SKM-1 treated with dmso at 0.1 percent for 144 hours (cell line): ENCODE measurements around the gene BHLHE23.

ENCODE experiments used
- DNase-seq: peaks from one replicate; lab custom pipeline; 2025; ENCODE audit not compliant: unreplicated experiment; lab: John Stamatoyannopoulos, UW

BHLHE23 gene

DNA sequence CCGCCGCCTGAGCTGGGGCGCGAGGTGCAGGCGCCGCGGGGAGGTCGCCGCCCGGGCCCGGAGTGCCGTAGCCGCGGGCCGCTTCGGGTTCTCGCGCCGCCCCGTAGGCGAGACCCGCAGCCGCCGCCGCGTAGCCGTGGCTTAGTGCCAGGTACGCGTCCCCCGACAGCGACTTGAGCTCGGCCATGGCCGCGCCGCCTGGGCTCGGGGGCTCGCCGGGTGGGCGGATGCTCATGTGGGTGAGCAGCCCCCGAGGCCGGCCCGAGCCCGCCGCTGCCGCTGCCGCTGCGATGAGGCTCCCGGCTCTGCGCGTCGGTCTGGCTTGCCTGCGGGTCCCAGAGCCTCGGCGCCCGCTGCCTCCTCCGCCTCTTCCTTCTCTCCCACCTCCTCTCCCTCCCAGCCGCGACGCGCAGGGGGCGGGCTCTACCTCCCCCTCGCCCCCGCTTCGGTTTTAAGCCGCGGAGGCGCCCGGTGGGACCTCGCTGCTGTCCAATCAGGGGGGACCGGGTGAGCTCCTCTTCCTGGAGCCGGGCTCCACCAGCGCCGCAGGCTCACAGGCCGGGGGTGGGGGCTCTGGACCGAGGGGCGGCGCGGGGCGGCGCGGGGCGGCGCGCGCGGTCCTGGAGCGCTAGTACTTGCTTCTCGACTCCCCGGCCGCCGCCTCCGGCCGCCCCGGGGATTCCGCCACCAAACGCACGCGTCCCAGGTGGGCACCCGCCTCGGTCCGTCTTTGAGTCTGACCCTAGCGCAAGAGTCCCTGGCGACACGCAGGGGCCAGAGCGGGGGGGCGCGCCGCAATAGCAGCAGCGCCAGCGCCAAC, at the start of gene BHLHE23:
Gene BHLHE23, minus strand, starts transcription at position 425 of the 820 bp plus-strand sequence. Its CDS starts 190 bp downstream, at position 235.
- no peak for DNase-seq

DNA sequence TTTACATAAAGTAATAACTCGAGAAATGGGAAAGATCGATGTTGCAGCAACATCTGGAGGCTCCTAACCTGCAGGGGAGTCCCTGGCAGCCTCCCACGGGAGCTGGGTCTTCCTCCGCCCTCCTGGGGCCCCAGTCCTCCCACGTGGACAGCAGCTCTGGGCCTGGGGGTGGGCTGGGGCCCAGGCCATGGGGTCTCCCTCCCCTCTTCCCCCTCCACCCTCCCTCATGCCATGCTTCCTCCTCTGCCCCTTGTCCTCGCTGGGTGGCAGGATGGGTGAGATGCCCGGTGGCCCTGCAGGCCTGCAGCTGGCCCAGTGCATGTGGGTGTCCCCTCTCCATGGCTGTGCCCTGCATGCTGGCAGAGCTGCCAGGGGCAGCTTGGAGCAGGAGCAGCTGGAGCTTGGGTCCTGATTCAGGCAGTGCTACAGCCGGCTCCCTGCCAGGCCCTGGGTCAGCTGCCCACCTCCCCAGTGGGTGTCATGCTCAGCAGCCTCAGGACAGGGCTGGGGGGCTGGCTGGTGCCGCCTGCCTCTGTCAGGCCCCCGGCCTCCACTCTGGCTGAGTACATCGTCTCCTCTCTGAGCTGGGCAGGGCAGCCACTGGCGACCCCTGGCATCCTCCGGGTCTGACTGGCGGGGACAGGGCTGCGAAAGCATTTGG, 48.9 kb upstream of the BHLHE23 start:
- DNase-seq = no peak

DNA sequence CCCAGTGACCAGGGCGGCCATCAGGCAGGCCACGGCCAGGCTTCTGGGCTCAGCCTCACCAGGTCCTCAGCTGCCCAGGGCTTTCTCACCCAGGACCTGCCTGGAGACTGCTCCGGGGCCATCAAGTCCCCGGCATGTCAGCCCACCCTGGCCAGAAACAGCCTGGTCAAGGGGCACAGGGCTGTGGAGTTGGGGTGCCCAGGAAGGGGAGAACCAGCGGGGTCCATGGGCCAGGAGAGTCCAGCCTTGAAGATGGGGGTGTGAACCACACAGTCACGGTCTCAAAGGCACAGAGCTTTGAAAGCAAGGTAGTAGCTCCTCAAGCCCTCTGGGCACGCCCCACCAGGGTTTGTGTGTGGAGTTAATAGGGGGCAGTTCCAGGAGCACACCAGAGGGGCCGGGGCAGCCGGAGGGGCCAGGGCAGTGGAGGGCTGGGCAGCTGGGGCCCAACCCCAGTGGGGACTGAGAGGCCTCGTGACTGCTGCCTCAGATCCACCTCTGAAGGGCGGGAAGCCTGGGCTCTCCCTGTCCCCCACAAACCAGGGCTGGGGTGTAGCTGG, 48.0 kb upstream of the BHLHE23 start:
- DNase-seq = no peak

DNA sequence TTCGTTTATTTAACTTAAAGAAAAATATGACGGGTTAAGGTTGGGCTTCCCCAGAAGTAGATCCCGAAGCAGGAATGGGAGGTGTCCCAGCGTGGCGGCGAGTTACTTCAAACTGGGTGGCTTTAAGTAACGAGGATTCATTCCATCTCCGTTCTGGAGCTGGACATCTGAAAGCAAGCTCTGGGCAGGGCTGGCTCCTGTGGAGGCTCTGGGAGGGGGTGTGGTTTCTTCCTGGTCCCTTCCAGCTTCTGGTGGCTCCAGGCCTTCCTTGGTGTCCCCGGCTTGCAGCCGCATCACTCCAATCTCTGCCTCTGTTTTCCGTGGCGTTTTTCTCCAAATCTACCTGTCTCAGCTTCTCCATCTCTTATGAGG, 47.3 kb upstream of the BHLHE23 start:
- DNase-seq = no peak

DNA sequence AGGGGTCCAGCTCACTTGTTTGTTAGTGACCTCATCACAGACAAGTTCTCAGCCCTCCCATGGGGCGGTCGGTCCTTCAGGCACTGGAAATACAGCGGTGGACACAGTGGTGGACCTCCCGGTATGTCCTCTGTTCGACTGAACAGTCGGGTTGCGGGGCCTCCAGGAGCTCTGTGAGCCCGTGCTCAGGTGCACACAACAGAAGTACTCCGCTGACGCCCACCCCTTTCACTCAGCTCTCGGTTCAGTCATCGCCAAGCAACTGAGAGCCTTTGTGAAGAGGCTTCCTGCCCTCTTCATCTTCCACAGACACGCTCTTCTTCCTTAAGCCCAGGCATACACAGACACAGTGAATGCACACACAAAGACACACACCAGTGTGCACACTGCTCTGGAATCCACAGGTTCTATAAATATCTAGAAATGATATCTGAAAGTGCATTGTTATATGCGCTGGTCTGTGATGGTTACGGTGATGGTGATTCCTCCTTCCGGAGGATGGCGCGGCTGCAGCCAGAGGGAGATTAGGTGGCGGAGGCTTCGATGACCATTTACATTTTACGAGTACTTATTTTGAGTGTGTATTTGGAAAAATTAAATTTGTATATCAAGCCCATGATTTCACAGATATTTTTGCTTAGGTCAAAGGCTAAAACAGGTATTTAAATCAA, 46.8 kb upstream of the BHLHE23 start:
- DNase-seq = no peak

DNA sequence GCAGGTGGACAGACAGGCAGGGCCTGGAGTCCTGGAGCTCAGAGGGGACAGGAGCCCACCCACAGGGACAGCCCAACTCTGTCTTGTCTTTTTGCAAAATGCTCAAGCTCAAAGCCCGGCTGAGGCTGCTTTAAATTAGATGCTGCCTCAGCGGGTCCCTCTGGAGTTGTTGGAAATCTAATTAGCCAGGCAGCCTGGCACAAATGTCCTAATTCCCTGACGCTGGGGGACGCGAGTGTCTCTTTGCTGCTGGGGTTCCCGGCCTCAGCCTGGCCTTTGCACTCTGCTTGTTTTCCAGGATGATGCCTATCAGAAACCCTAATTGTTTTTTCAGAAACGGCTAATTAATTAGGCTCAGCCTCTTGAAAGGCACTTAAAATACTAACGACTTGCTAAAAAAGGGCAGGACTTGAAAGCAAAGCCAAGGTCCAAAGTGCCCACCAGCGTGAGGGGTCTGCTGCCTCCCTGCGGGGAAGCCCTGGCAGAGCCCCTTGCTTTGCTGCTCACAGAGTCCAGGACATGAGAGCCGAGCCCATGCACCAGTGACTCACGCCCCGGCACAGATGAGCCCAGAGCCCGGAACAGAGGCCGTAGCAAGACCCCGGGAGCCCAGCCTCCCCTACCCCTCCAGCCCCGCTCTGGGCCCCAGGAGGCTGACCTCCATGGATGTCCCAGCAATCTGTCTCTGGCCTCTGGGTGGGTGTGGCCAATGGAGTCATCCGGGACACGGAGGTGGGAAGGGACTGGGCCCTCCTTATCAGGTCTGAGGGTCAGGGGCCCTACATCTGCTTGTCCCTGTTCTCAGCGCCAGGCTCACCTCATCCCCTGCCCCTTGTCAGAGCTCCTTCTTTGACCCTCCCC, 46.0 kb upstream of the BHLHE23 start:
- no peak for DNase-seq

DNA sequence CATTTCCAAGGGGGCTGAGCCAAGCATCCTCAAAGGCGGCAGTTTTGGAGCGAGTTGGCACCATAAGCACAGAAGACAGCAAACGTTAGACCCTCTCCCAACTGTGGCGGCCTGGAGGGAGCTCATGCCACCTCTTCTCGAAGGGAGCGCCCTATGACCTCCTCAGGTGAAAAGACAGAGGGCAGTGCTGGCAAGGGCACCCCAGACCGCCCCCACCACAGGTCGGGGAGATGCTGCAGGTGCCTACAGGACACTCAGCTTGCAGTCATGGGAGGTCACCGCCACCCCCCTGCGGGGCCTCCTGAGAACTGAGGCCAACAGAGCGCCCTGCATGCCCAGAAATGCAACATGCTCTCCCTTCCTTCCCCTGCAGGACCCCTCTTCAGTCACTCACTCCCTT, 45.1 kb upstream of the BHLHE23 start:
- DNase-seq = no peak

DNA sequence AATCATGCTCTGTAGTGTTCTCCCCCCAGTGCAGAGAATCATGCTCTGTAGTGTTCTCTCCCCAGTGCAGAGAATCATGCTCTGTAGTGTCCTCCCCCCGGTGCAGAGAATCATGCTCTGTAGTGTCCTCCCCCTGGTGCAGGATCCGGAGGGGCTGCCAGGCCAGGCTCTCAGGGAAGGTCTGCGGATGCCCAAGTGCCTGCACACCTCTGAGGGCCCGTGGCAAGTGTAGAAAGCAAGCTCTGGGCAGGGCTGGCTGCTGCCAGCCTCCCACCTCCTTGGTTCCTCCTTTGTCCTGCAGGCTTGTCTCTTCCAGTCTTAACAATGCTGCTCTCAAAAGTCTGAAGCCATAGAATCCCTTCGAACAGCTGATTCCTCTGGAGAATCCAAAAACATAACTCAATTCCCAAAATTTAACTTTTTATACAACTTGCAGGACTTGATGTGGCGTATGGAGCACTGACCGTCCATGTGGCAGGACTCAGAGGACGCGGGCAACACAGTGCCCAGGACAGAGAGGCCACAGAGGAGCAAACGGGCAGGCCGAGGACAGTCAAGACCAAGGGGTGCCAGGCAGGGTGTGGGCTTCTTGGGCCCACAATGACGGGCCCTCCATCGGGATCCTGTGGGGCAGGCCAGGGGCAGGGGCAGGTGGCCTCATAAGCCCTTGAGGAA, 44.6 kb upstream of the BHLHE23 start:
- DNase-seq = no peak

DNA sequence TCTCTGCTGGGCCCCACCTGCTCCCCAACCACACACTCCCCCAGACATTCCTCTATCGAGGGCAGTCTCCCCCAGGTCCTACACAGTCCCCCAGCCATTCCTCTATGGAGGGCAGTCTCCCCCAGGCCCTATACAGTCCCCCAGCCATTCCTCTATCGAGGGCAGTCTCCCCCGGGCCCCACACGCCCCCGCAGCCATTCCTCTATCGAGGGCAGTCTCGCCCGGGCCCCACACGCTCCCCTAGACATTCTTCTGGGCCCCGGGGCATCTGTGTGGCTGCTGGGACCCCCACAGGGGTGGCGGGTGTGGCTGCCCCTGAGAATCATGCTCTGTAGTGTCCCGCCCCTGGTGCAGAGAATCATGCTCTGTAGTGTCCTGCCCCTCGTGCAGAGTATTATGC, 43.6 kb upstream of the BHLHE23 start:
- no peak for DNase-seq

DNA sequence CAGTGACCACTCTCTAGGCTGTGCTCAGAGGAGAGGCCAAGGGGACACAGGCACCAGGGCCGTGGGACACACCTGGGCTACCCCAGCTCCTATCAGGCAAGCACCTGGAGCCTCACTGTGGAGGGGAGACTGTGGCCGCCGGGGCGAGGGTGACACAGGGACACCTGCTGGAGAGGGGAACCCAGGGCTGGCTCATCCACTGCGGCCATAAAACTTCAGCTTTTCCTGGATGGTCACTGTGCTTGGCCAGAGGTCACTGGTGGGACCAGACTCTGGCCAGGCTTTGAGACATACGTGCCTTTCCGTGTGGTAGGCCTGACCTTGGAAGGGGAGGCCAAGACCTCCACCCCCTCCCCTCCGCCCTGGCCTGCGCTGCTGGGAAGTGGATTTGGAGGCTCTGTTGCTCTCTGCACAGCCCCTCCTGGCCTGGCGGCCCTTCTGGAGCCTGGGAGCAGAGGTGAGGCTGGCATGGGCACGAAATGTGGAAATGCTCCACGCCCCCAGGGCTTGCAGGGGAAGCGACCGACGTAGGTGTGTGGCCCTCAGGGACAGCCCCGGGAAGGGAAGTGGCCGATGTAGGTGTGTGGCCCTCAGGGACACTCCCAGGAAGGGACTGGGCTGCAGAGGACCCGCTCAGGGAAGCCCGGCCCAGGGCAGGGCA, 42.9 kb upstream of the BHLHE23 start:
- no peak for DNase-seq

DNA sequence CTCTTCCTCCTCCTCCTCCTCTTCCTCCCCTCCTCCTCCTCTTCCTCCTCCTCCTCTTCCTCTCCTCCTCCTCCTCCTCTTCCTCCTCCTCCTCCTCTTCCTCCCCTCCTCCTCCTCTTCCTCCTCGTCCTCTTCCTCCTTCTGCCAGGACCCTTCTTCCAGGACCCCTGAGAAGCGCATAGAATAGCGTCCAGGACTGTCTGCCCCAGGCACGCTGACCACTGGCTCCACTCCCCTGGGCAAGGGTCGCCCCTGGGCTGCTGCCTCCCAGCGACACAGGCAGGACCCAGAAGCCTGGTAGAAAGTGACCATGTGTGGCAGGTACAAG, 42.4 kb upstream of the BHLHE23 start:
- DNase-seq = no peak

DNA sequence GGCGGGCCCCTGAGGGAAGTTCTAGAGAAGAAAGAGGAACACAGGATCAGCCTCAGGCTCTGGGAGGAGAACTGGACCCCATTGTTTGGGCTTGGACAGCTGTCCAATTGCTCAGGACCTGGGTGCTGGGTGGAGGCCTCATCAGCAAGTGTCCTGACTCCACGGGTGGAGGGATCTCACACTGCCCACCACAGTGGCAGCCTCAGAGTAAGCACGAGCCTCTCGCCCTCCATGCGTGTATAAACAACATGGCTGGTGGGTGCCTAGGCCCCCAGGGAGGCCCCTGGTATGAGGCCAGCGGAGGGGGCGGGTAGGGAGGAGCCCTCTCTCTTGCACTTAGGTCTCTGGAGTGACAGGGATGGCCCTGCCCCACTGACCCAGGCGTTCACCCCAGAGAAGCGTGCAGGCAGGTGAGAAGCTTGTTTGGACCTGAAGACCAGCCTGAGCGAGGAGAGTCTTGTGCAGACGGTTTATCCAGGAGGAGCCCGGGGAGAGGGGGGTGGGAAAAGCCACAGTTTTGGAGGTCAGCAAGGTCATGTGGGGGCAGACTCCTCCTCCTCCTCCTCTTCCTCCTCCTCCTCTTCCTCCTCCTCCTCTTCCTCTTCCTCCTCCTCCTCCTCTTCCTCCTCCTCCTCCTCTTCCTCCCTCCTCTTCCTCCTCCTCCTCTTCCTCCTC, 41.9 kb upstream of the BHLHE23 start:
- DNase-seq = no peak

DNA sequence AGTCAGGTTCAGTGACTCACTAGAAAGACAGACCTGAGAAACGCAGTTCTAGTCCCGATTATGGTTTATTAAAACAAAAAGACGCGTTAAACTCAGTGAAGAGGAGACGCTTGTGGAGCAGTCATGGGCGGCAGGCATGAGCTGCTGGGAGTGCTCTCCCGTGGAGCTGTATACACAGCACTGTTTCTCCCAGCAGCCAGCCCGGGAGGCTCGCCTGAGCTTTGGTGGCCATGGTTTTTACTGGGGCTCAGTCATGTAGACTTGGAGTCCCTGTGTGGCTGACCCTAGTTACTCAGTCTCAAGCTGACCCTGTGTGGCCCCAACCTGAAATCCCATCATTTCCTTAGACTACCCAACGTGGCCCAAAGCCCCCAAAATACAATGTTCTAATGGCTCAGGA, 41.2 kb upstream of the BHLHE23 start:
- DNase-seq = no peak

DNA sequence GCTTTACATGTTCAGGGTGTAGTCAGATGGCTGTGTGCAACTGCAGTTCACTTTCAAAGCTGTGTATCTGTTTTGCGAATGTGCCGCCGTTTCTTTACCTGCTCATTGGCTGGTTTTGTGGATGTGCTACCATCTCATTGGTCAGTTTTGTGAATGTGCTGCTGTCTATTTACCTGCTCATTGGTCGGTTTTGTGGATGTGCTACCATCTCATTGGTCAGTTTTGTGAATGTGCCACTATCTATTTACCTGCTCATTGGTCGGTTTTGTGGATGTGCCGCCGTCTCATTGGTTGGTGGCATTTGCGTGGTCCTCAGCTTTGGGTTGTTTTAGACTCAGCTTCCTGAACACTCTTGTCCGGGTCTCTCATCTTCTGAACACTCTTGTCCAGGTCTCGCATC, 40.5 kb upstream of the BHLHE23 start:
- DNase-seq = no peak

DNA sequence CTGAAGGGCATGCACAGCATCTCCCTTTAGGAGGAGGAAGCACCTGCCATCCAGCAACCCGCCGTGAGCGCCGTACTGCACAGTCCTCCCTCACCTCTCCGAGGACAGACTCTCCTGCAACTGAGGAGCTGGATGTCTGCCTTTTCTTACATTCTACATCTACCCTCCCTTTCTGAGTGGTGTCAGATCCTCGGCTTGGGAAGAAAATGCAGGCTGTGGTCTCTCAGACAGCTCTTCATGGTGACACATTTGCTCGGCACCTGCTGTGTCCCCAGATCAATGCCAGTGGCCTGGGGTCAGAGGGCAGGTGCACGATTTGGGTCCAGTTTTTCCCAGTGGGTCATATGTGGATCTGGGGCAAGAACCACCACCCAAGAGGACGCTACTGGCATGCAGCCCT, 40.1 kb upstream of the BHLHE23 start:
- no peak for DNase-seq

DNA sequence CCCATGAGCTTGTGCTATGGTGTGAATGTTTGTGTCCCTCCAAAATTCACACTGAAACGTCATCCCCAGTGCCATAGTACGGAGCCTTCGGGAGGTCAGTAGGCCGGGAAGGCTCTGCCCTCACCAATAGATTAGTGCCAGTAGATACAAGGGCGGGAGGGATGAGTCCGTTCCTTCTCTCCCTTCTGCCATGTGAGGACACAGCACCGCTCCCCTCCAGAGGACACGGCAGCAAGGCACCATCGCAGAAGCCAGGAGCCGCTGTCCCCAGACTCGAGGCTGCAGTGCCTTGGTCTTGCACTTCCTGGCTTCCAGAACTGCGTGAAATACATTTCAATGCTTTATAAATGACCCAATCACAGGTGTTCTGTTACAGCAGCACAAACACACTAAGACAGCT, 39.2 kb upstream of the BHLHE23 start:
- no peak for DNase-seq

DNA sequence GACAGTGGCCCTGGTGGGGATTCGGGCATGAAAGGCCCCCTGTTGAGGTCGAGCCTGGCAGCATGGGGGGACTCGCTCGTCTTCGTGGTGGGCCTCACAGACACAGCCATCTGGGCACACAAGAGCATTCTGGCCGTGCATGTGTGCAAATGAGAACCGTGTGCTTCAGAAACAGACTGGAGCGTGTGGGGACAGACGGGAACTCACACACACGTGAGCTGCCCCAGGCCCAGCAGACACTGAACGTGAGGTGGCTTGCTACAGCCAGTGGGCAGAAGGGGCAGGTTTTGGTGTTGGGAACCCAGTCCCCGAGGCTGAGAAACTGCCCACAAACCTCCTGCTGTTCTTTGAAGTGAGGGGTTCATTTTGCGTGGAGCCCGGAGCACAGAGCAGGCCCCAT, 38.6 kb upstream of the BHLHE23 start:
- DNase-seq = no peak

DNA sequence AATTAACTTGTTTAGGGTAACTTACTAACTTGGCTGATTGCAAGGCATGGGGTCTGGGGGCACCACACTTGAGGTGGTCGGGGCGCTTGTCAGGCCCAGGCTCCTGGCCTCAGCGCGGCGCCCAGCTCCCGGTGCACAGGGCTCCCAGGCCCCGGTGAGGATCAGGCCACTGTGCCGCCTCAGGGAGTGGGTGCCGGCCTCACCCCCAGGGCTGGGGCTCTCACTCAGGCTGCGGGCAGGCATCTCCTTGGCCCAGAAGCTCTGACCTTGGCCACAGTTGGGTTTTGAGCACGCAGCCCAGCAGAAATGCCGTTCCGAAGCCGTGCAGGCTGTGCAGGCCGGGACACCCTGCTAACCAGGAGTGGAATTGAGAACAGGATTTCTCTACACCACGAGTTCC, 37.8 kb upstream of the BHLHE23 start:
- no peak for DNase-seq

DNA sequence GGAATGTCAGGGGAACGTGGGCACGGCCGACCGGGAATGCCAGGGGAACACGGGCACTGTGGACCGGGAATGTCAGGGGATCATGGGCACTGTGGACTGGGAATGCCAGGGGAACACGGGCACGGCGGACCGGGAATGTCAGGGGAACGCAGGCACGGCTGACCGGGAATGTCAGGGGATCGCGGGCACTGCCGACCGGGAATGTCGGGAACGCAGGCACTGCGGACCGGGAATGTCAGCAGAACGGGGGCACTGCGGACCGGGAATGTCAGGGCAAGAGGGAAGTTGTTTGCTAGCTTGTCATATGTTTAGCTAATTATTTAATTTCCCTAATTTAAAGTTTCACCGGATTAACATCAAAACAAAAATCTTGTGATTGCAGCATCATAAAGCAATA, 37.4 kb upstream of the BHLHE23 start:
- no peak for DNase-seq
